ENCODE data around the gene MED16.

The MED16 gene

GRCh38 chr19:871446-872265 is 21.3 kb downstream of the MED16 start:
- H3K4me3 ChIP-seq, result no peak overlapping the region
- TF ChIP-seq CTCF (IDR thresholded peaks at IDR 0.05), result no peak
- peak overlapping the region in 1 of 2 donors; percentile 62 for H3K27ac ChIP-seq
- DNase-seq (ENCODE audit: low spot score), result no peak

- no peak overlapping the region for H3K27ac ChIP-seq
- TF ChIP-seq CTCF (IDR thresholded peaks at IDR 0.05), result no peak
- H3K4me3 ChIP-seq, result no peak overlapping the region
- no peak for DNase-seq (ENCODE audit: low spot score)
Measured at GRCh38 chr19:870963-871401, 22.0 kb downstream of the MED16 start.

- peak overlapping the region; percentile 66 to 83 for H3K27ac ChIP-seq
- TF ChIP-seq CTCF (IDR thresholded peaks at IDR 0.05), result no peak
- no peak overlapping the region for H3K4me3 ChIP-seq
- DNase-seq (ENCODE audit: low spot score), result no peak
Measured at GRCh38 chr19:870314-870713, 22.7 kb downstream of the MED16 start.

- peak; percentile 89 for DNase-seq (ENCODE audit: low spot score)
- peak overlapping the region; percentile 66 to 83 for H3K27ac ChIP-seq
- no peak for TF ChIP-seq CTCF (IDR thresholded peaks at IDR 0.05)
- H3K4me3 ChIP-seq, result no peak overlapping the region
Measured at GRCh38 chr19:869245-870177, 23.5 kb downstream of the MED16 start.

GRCh38 chr19:868458-869244 is 24.3 kb downstream of the MED16 start:
- no peak for DNase-seq (ENCODE audit: low spot score)
- peak overlapping the region; percentile 66 to 83 for H3K27ac ChIP-seq

More at GRCh38 chr19:868458-869244, 24.3 kb downstream of the MED16 start:
- TF ChIP-seq CTCF (IDR thresholded peaks at IDR 0.05), result no peak
- H3K4me3 ChIP-seq, result no peak overlapping the region
